ENCODE results near the gene WDR81. TPM values are rescaled to one million over a fixed set of nuclear protein-coding genes. Genes with fewer than 3 reads are reported as not detected.
A peak's percentile ranks its signal among the peaks of the same experiment; 100 is the strongest.

The WDR81 gene
- total and polyA plus RNA-seq, 10 of the 15 experiments (the other 5 are each of a cell fraction or from before 2014, with no cell fraction given): 0.13 to 22.4 (median 7.3) TPM; not detected in 1

DNA sequence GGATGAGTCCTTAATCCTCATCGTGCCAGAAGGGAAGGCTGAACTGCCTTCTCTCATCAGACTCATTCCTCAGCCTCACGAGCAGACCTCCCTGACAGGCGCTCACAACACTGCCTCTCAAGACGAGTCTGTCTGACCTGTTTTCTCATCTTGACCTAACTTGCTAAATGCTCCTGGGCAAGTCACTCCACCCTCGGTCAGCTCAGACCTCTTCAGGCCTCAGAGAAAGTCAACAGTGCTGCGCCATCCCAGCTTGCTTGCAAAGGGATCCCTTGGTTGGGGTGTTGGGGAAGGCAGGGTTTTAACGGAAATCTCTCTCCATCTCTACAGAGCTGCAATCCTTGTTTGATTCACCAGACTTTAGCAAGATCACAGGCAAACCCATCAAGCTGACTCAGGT lies 52.4 kb downstream of the WDR81 start (continued):
- TF ChIP-seq ZNF24 (IDR thresholded peaks at IDR 0.05) (no peak), JUNB (IDR thresholded peaks at IDR 0.05) (no peak), RB1 (IDR thresholded peaks at IDR 0.05; ENCODE audit: borderline replicate concordance) (no peak), SUPT20H (IDR thresholded peaks at IDR 0.05; ENCODE audit: borderline replicate concordance, control insufficient read depth, low read depth, low read length) (no peak), MEF2A (IDR thresholded peaks at IDR 0.05; ENCODE audit: insufficient read depth, low read depth, low read length) (no peak), TCF7 (IDR thresholded peaks at IDR 0.05; ENCODE audit: borderline replicate concordance) (no peak), RAD21 (IDR thresholded peaks at IDR 0.05; ENCODE audit: insufficient read depth, low read depth, low read length) (no peak), BACH1 (IDR thresholded peaks at IDR 0.05; ENCODE audit: borderline replicate concordance) (no peak)

DNA sequence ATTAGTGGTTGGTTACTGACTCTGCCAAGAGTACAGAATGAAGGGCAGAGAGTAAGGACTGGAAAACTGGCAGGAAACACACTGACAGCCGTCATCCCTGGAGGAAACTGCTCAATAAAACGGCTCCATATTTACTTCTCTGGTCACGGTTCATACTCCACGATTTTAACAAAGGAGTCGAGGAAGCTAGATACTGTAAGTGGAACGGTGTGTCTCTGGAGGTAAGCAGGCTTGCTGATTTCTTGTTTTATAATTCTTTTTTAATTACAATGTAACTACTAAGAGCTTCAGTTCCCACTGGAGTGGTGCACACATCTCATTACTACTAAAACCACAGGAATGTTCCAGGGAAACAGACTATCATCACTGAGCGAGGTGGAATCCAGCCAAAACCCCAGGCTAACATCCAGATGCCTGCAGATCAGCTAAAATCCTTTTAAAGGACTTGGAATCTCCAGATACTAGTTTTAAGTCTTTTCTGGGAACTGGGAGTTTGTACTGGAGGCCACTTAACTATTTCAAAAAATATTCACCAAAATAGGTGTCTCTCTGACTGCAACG lies 55.1 kb downstream of the WDR81 start:
- FAIRE-seq (no peak), DNase-seq (ENCODE audit: low read depth, low spot score) (no peak), ATAC-seq (no peak)
- H3K9ac ChIP-seq (ENCODE audit: control insufficient read depth, insufficient read depth, low read length): no peak overlapping the region
- in situ Hi-C loops (cut with MboI): no loop called here
- TSS peak; percentile 34 for BruUV-seq (replicated peaks)
- RAD21 ChIA-PET (ENCODE audit: unreplicated experiment): no interaction called here
- H3K79me2 ChIP-seq (ENCODE audit: control insufficient read depth, insufficient read depth, low read length): no peaks in the 10 kb centered on the region
- peaks cover 7 to 13% of the 10 kb centered on the region in 2 experiments; a peak in 3 of 4 replicates for H3K36me3 ChIP-seq (ENCODE audit: control insufficient read depth in 2 of 2, insufficient read depth in 2 of 2, low read length in 1 of 2)
- 64% methylated on average over 8 of the region's 8 CpGs for WGBS (ENCODE audit: insufficient coverage, insufficient replicate concordance, low lambda C conversion rate, missing lambda C conversion rate)
- POLR2A ChIA-PET: no interaction called here
- H3K4me1 ChIP-seq (ENCODE audit: control insufficient read depth, insufficient read depth, low read length): no peaks in the 10 kb centered on the region
- no peaks in the 10 kb centered on the region for H4K20me1 ChIP-seq (ENCODE audit: control insufficient read depth, insufficient read depth)
- H2AFZ ChIP-seq (ENCODE audit: control insufficient read depth, low read depth, low read length): no peak overlapping the region
- no peaks in the 10 kb centered on the region for H3K27me3 ChIP-seq (replicated peaks in 1 of 2; ENCODE audit: control insufficient read depth in 2 of 2, insufficient read depth in 2 of 2, low read length in 1 of 2)
- H3K9me3 ChIP-seq (replicated peaks; ENCODE audit: control insufficient read depth, insufficient read depth, low read length): no peaks in the 10 kb centered on the region
- H3K4me2 ChIP-seq (ENCODE audit: control insufficient read depth, insufficient read depth): no peak overlapping the region
- SMC1A ChIA-PET (ENCODE audit: uncharacterized antibody, unreplicated experiment): interaction anchor here (0.8 kb wide), 1 partner anchor 86 kb away, joined by 3 read pairs; no protein-coding TSS in a partner anchor
- no peak overlapping the region for H3K27ac ChIP-seq (ENCODE audit: control insufficient read depth, insufficient read depth)
- CTCF ChIA-PET: interaction anchor here (8.5 kb wide), 1 partner anchor 59 kb away, joined by 121 read pairs; no protein-coding TSS in a partner anchor
- intact Hi-C loops (cut with micrococcal nuclease; ENCODE audit: unreplicated experiment): loop anchor here (10.0 kb wide), 1 partner anchor 115 kb away; no protein-coding TSS in a partner anchor
- no peak overlapping the region for H3K4me3 ChIP-seq
- TF ChIP-seq NFIC (IDR thresholded peaks at IDR 0.05; ENCODE audit: low read depth, low read length) (no peak), ZBTB4 (CRISPR knock-in tag; IDR thresholded peaks at IDR 0.05) (no peak), USF2 (IDR thresholded peaks at IDR 0.05; ENCODE audit: borderline replicate concordance, low read depth, low read length) (no peak), E2F4 (IDR thresholded peaks at IDR 0.05; ENCODE audit: low read depth, low read length) (no peak), STAT1 (conservative IDR thresholded peaks at IDR 0.05) (no peak), GABPA (IDR thresholded peaks at IDR 0.05; ENCODE audit: low read depth) (no peak), SMAD5 (IDR thresholded peaks at IDR 0.05; ENCODE audit: low read depth) (no peak), SRF (IDR thresholded peaks at IDR 0.05; ENCODE audit: low read depth in 2 of 2, low read length in 2 of 2) (no peak)
- TF ChIP-seq, protein P1, sequence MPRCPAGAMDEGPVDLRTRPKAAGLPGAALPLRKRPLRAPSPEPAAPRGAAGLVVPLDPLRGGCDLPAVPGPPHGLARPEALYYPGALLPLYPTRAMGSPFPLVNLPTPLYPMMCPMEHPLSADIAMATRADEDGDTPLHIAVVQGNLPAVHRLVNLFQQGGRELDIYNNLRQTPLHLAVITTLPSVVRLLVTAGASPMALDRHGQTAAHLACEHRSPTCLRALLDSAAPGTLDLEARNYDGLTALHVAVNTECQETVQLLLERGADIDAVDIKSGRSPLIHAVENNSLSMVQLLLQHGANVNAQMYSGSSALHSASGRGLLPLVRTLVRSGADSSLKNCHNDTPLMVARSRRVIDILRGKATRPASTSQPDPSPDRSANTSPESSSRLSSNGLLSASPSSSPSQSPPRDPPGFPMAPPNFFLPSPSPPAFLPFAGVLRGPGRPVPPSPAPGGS (IDR thresholded peaks at IDR 0.05; ENCODE audit: borderline replicate concordance, insufficient read depth, low read depth, low read length, poor library complexity, severe bottlenecking): no peak

Measured in GM12878 (cell line).